GM11168 (cell line): ENCODE data around the gene KRT71.

Experiments
- in situ Hi-C: fragments of 300-500 bp; cut with MboI; formaldehyde crosslinking; loops from one replicate; pipeline ENCODE4 v1.12.0; 2022; ENCODE audit warnings: low sequenced_read_pairs; ENCODE audit not compliant: unreplicated experiment

KRT71 gene

GRCh38 chr12:52543985-52544883 is 8.7 kb downstream of the KRT71 start:
- in situ Hi-C loops, result no loop called here

GRCh38 chr12:52542785-52543318 is 10.1 kb downstream of the KRT71 start:
- in situ Hi-C loops, result no loop called here

GRCh38 chr12:52542157-52542556 is 10.8 kb downstream of the KRT71 start:
- in situ Hi-C loops, result no loop called here

- in situ Hi-C loops, result no loop called here
These were observed 11.2 kb downstream of the KRT71 start for GRCh38 chr12:52541709-52542108.

- in situ Hi-C loops, result no loop called here
These were observed 12.4 kb downstream of the KRT71 start for GRCh38 chr12:52540531-52540930.

- in situ Hi-C loops, result no loop called here
These were observed 13.1 kb downstream of the KRT71 start for GRCh38 chr12:52539821-52540173.

- in situ Hi-C loops, result no loop called here
These were observed 13.7 kb downstream of the KRT71 start for GRCh38 chr12:52539083-52539820.

- in situ Hi-C loops, result no loop called here
These were observed 15.8 kb downstream of the KRT71 start for GRCh38 chr12:52537101-52537500.

- in situ Hi-C loops, result no loop called here
These were observed 17.4 kb downstream of the KRT71 start for GRCh38 chr12:52535574-52535973.

- in situ Hi-C loops, result no loop called here
These were observed 18.5 kb downstream of the KRT71 start for GRCh38 chr12:52534482-52534881.

GRCh38 chr12:52533686-52534470 is 19.1 kb downstream of the KRT71 start:
- in situ Hi-C loops, result no loop called here

GRCh38 chr12:52532636-52533035 is 20.3 kb downstream of the KRT71 start:
- in situ Hi-C loops, result no loop called here

- in situ Hi-C loops, result no loop called here
These were observed 21.2 kb downstream of the KRT71 start for GRCh38 chr12:52531566-52532300.

GRCh38 chr12:52530905-52531304 is 22.0 kb downstream of the KRT71 start:
- in situ Hi-C loops, result no loop called here

GRCh38 chr12:52530366-52530765 is 22.6 kb downstream of the KRT71 start:
- in situ Hi-C loops, result no loop called here

GRCh38 chr12:52529846-52530245 is 23.1 kb downstream of the KRT71 start:
- in situ Hi-C loops, result no loop called here

- in situ Hi-C loops, result no loop called here
These were observed 23.5 kb downstream of the KRT71 start for GRCh38 chr12:52529417-52529816.

- in situ Hi-C loops, result no loop called here
These were observed 24.3 kb downstream of the KRT71 start for GRCh38 chr12:52528641-52529143.

GRCh38 chr12:52527121-52527800 is 25.7 kb downstream of the KRT71 start:
- in situ Hi-C loops, result no loop called here
